ENCODE data around the gene UBE2E2.

UBE2E2 gene

GRCh38 chr3:23390989-23391553 lies 187.9 kb downstream of the UBE2E2 start:
- DNase-seq: no peak

DNA sequence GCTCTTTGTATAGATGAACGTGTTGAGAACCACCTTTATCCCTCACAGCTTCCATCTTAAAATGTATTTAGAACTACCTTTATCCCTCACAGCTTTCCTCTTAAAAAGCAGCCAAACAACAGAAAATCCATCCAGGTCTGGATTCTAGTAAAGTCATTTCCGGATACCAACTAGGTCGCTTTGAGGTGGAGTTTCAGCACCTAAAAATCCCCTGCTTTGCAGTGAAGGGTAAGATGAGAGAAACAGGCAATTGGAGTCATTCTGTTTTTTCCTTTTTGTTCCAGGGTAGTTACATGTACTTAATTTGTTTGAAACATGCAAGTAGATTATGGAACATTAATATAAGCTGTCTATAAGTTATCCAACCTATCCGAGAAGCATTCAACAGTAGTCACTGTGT lies 192.0 kb downstream of the UBE2E2 start:
- no peak for DNase-seq

DNA sequence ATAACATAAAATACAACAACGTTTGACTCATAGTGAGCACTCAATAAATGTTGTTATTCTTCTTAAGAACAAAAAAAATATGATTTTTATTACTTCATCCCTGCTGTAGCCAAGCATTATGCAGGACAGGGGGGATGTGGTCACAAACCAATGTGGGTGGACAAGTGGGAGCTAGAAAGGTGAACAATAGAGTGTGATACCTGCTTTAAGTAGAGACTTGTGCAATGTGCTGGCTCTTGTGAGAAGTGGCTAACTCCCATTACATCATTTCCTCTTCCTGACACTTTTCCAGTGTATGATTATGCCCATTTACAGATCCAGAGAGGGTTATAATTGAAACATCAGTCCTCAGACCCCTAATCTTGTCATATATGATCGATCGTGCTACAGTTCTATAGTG lies 193.6 kb downstream of the UBE2E2 start:
- no peak for DNase-seq

GRCh38 chr3:23399221-23399620 lies 196.1 kb downstream of the UBE2E2 start:
- no peak for DNase-seq

DNA sequence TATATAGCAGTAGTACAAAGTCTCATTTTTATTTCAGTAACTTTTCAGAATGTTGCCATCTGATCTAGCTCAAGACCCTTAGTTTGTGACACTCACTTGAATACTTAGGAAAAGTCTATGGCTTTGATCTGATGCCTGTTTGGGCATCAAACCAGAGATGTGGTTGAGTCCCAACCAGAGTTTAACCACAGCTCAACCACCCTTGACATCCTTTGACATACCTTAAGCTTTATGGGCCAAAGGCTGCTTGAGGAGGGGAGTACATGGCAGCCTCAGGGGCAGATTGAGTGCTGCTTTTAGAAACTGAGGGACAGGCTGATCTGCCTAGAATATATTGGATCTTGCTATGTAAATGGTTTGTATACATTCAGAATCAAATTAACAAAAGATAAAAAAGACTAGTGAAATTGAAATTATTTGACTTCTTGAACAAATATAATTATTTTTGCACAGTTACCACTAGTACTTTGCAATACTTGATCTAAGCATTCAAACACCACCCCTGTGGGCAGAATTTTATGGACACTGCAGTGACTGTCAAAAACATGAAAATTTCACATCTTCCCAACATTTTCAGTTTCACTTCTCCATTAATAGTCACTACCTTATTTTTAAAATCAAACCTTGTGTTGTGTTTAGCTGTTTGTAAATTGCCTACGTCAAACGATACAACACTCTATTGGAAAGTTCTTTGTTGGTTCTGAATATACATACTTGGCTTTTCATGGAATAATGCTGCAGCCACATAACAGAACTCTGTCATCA lies 199.8 kb downstream of the UBE2E2 start:
- no peak for DNase-seq

- no peak for DNase-seq
These were observed 201.1 kb downstream of the UBE2E2 start for GRCh38 chr3:23404246-23404645.

GRCh38 chr3:23405081-23405480 lies 202.0 kb downstream of the UBE2E2 start:
- no peak for DNase-seq

GRCh38 chr3:23406601-23407000 lies 203.5 kb downstream of the UBE2E2 start:
- no peak for DNase-seq

- no peak for DNase-seq
These were observed 214.9 kb downstream of the UBE2E2 start for GRCh38 chr3:23418026-23418425.

DNA sequence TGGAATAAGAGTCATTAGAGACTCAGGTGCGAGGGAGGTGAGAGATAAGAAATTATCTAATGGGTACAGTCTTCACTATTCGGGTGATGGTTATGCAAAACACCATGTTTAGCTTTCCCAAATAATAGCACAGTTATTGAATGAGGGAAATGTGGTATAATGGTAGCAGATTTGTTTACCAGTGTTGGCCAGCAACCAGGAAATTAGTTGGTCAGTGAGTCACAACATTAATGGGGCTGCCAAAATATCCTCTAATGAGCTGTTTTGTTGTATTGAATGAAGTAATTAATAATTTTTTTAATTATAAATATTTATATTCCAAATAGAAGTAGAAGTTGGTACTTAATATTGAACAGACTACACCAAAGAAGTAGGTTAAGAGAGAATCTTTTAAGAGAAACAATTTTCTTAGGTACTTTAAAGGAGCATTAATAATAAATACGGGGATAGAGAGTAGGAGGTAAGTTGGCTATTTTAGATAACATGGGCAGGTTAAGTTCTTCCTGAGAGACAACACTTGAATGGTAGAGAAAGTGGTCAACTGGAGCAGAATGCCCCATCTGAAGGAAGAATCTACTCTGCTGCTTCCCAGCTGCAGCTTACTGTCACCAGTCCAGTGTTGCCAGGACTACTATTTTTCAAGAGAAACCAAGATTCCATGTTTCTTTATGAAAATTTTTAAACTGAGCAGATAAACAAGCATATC lies 218.8 kb downstream of the UBE2E2 start:
- DNase-seq: no peak

- DNase-seq: no peak
These were observed 219.4 kb downstream of the UBE2E2 start for GRCh38 chr3:23422517-23422851.

DNA sequence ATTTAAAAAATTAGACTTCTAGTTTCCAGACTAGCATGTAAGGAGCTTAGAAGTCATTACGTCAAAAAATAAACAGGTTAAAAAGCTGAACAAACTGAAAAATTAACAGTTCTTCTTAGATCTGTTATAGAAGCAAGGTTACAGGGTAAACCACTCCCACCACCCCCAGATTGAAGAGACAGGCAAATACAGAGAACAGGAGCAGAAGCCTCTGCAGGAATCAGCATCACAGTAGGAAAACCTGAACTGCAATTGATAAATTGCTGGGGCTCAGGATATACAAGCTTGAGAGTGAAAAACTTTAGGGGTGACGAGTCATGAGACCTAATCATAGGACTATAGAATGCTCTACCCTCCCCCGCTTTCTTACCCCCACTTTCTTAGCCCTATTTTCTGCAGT lies 222.3 kb downstream of the UBE2E2 start:
- DNase-seq: no peak

- no peak for DNase-seq
These were observed 227.8 kb downstream of the UBE2E2 start for GRCh38 chr3:23430781-23431398.

GRCh38 chr3:23431764-23432163 lies 228.6 kb downstream of the UBE2E2 start:
- DNase-seq: no peak

GRCh38 chr3:23435318-23435717 lies 232.2 kb downstream of the UBE2E2 start:
- DNase-seq: no peak

DNA sequence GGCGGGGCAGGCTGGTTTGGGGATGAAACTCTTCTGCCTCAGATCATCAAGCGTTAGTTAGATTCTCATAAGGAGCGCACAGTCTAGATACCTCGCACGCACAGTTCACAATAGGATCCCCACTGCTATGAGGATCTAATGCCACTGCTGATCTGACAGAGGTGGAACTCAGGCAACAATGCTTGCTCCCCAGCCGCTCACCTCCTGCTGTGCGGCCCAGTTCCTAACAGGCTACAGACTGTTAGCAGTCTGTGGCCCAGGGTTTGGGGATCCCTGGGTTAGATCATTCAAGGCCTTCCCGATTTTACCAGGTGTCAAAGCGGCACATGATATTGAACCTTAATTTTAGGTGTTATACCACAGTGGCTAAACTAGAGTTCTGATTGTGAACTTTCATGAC lies 232.8 kb downstream of the UBE2E2 start:
- DNase-seq: no peak

- DNase-seq: no peak
These were observed 234.5 kb downstream of the UBE2E2 start for GRCh38 chr3:23437484-23438145.

DNA sequence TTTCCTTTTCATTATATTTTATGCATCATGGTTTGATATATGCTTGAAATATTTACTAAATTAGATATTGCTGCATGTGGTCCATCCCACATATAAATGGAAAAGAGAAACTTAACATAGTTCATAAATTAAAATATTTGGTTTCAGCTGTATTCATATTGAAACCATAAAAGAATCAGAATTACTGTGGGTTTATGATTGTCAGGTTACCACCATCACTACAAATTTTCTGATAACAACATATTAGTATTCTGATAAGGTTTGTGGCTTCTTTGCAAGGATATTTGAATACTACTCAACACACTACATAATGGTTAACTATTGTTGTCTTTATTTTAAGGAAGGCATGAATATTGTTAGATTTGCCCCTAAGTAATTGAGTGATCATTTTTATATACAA lies 235.5 kb downstream of the UBE2E2 start:
- no peak for DNase-seq

DNA sequence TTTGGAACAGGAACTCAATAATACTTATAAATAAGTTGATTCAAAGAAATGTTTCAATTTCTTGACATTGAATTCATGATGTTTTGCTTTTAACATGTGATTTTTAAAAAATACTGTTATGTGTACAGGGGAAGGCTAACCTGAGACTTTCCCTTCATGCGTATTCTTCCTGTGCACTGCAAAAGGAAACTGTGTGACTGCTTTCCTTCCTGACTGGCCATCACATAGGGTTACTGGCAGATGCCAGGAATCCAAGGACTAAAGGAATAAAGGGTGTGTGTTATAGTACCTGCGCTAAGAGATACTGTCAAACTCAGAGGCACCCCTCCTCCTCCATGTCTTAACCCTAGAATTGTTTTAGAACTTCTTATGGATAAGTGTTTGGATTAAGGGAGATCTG lies 236.0 kb downstream of the UBE2E2 start:
- DNase-seq: no peak

GRCh38 chr3:23440416-23441294 lies 237.5 kb downstream of the UBE2E2 start:
- DNase-seq: no peak

DNA sequence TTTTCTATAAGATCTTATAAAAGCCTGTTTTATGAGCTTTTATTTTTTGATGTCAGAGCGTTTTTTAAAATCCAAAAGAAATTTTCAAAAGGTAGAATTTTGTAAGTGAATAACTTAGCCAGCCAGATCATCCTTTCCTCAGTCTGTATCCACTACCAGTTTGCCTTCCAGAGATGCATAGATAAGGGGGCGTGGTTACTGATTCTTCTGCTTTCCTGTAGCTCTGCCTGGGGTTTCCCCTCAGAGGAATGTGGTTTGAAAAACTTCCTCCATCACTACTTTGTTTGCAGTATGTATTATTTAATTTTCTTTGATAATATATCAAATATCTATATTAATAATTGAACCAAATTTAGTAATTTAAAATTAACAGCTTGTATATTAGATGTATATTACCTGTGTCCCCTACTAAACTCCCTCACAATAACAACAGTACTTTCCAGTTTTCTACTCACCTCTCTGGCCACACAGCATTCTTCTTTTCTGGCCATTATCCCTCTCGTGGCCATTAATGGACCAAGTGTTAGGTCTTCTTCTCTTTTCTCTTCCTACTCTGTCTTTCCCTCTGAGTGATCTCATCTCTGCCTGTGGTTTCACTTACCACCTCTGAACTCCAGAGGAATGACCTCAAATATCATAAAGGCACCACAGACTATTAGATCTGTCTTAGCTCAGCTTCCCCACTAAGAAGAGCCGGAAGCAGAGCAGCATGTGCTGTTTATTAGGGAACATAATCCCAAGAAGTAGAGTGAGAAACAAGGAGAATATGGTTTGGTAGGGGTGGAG lies 239.7 kb downstream of the UBE2E2 start:
- DNase-seq: no peak
